NCI-H526 treated with DMSO at 0.1 percent for 48 hours (cell line): ENCODE data around the gene OR8D2.

Source experiments
- DNase-seq: peaks from one replicate; lab custom pipeline; 2025; lab: John Stamatoyannopoulos, UW

OR8D2 gene

GRCh38 chr11:124320097-124320496, at the start of gene OR8D2:
OR8D2 (minus strand) TSS chr11:124320197; CDS start chr11:124320197, 0 bp downstream.
- no peak for DNase-seq

- no peak for DNase-seq
These were observed 39.6 kb upstream of the OR8D2 start for GRCh38 chr11:124359566-124359965.

GRCh38 chr11:124346311-124346955, 26.4 kb upstream of the OR8D2 start:
- DNase-seq, result no peak

- no peak for DNase-seq
These were observed 24.3 kb upstream of the OR8D2 start for GRCh38 chr11:124344346-124344745.

- no peak for DNase-seq
These were observed 20.1 kb upstream of the OR8D2 start for GRCh38 chr11:124340142-124340447.

- DNase-seq, result no peak
These were observed 19.6 kb upstream of the OR8D2 start for GRCh38 chr11:124339396-124340141.

- DNase-seq, result no peak
These were observed 11.9 kb upstream of the OR8D2 start for GRCh38 chr11:124331873-124332272.

GRCh38 chr11:124329787-124330478, 9.9 kb upstream of the OR8D2 start:
- peak; percentile 43 for DNase-seq

GRCh38 chr11:124327775-124328174, 7.8 kb upstream of the OR8D2 start:
- DNase-seq, result no peak

- DNase-seq, result no peak
These were observed 2.4 kb upstream of the OR8D2 start for GRCh38 chr11:124322356-124322755.

- no peak for DNase-seq
These were observed 4.9 kb downstream of the OR8D2 start for GRCh38 chr11:124315052-124315451.

GRCh38 chr11:124313849-124314248, 6.1 kb downstream of the OR8D2 start, which contains the start of gene OR8D1:
OR8D1 (minus strand) TSS chr11:124313949; CDS start chr11:124310766, 3,183 bp downstream.
- DNase-seq, result no peak

GRCh38 chr11:124313131-124313530, 6.9 kb downstream of the OR8D2 start:
- DNase-seq, result no peak

- DNase-seq, result no peak
These were observed 8.3 kb downstream of the OR8D2 start for GRCh38 chr11:124311670-124312069.

GRCh38 chr11:124311269-124311668, 8.7 kb downstream of the OR8D2 start:
- DNase-seq, result no peak

- DNase-seq, result no peak
These were observed 9.3 kb downstream of the OR8D2 start for GRCh38 chr11:124310721-124311120.

- no peak for DNase-seq
These were observed 12.9 kb downstream of the OR8D2 start for GRCh38 chr11:124307093-124307492.

- no peak for DNase-seq
These were observed 17.5 kb downstream of the OR8D2 start for GRCh38 chr11:124302347-124303125.

GRCh38 chr11:124301548-124301947, 18.4 kb downstream of the OR8D2 start:
- no peak for DNase-seq

- no peak for DNase-seq
These were observed 22.1 kb downstream of the OR8D2 start for GRCh38 chr11:124297921-124298320.

- DNase-seq, result no peak
These were observed 24.0 kb downstream of the OR8D2 start for GRCh38 chr11:124296016-124296415.

- DNase-seq, result no peak
These were observed 25.3 kb downstream of the OR8D2 start for GRCh38 chr11:124294687-124295086.
